HG03039 (cell line): ENCODE data around the gene KYNU.
"Not testable (repeated sequence)": the region's sequence is repeated elsewhere in the genome, so short reads cannot be mapped to it uniquely, and the experiment has no call there.

ENCODE experiments used
- ATAC-seq: cut with Tn5 transposase; IDR thresholded peaks from one replicate; pipeline ENCODE4 v1.9.1; 2021; ENCODE audit warnings: mild to moderate bottlenecking, moderate library complexity; ENCODE audit not compliant: unreplicated experiment

KYNU gene

DNA sequence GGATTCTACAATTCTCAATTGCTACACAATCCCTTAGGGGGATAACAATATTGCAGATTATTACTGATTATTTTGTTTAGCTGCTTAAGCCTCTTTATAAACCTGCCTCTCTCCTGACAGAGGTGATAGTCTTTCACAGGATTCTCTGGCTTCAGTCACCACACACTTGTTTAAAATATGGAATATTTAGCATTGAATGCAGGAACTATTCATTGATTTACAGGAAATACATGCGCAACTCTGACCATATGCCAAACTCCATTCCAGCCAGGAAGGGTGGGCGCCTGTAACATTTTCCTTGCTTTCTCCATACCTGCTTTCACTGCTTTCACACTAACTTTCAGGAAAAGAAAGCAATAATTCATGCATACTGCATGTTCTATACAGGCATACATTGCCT is 207.0 kb downstream of the KYNU start:
- no peak for ATAC-seq

DNA sequence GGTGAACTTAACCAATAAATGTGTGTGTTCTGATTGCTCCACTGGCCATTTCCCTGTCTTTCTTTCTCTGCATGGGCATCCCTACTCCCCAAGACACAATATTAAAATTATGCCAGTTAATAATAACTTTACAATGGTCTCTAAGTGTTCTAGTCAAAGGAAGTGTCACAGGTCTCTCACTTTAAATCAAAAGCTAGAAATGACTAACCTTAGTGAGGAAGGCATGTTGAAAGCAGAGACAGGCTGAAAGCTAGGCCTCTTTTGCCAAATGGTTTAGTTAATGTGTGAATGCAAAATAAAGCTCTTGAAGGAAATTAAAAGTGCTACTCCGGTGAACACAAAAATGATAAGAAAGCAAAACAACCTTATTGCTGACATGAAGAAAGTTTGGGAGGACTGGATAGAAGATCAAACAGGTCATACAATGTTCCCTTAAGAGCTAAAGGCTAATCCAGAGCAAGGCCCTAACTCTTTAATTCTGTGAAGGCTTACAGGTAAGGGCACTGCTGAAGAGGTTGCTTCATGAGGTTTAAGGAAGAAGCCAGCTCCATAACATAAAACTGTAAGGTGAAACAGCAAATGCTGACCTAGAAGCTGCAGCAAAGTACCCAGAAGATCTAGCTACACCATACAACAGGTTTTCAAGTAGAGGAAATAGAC is 207.8 kb downstream of the KYNU start:
- ATAC-seq, result peak; percentile 59

DNA sequence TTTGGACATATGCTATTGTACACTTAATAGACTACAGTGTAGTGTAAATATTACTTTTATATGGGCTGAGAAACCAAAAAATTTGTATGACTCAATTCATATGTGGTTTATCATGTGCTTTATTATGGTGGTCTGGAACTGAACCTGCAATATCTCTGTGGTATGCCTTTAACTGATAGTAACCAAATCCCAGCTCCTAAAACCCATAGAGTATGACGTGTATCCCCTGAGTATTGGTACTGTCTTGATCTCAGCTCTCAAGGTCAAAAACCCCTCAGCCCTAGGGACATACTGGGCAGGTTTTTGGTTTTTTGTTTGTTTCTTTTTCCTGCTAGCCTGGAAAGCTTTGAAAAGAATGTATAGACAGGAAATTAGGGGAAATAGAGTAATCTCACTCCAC is 209.6 kb downstream of the KYNU start:
- ATAC-seq, result no peak

DNA sequence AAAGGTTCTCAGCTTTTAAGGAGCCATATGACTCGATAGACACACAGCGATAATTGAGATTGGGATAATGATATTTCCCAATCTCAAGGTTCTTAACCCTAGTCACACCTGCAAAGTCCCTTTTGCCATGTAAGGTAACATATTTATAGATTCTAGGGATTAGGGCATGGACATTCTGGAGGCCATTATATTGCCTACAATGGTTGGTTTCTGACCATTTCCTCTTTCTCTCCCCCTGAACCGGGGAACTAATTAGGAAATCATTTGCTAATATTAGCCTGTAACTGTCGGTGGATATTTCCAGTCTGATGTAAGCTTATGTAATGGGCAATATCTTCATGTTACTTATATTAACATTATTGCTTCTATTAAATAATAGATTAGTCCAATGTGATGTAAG is 210.9 kb downstream of the KYNU start:
- ATAC-seq, result no peak

DNA sequence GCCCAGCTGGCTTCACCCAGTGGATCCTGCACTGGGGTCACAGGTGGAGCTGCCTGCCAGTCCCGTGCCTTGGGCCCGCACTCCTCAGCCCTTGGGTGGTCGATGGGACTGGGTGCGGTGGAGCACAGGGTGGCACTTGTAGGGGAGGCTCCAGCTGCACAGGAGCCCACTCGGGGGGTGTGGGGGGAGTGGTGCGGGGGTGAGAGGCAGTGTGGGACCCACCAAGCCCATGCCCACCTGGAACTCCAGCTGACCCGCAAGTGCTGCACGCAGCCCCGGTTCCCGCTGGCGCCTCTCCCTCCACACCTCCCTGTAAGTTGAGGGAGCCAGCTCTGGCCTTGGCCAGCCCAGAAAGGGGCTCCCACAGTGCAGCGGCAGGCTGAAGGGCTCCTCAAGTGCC is 212.1 kb downstream of the KYNU start:
- ATAC-seq, result not testable (repeated sequence)
